Activated CD4-positive, alpha-beta memory T cell treated with anti-CD3 and anti-CD28 coated beads, Interleukin-2, amount 10 ng/mL, durations not matched to agents 7 days and 5 days (primary cell): Measurements from ENCODE around the gene BCL11B. TPM values are rescaled to one million over a fixed set of nuclear protein-coding genes. Genes with fewer than 3 reads are reported as not detected.

Experiments used
- CTCF ChIA-PET: fragments of 350-600 bp; sonication (Branson Sonifier 250); formaldehyde crosslinking; loops from one replicate; lab custom pipeline; 2021; ENCODE audit warnings: antibody characterized with exemption, inconsistent platforms; lab: Charles Lee
- POLR2A ChIA-PET: fragments of 350-600 bp; sonication (Branson Sonifier 250); formaldehyde crosslinking; loops from one replicate; lab custom pipeline; 2021; ENCODE audit warnings: antibody characterized with exemption; lab: Charles Lee
- DNase-seq: peaks from one replicate; pipeline ENCODE4 v3.0.0-alpha.2; 2020
- H3K27ac Mint-ChIP-seq: one replicate; pipeline ENCODE4 v1.8.0; 2021; ENCODE audit warnings: mild to moderate bottlenecking, mixed read lengths
- H3K27me3 Mint-ChIP-seq: one replicate; pipeline ENCODE4 v1.8.0; 2021; ENCODE audit warnings: mixed read lengths
- H3K36me3 Mint-ChIP-seq: one replicate; pipeline ENCODE4 v1.8.0; 2021; ENCODE audit warnings: low read depth, mixed read lengths
- H3K4me1 Mint-ChIP-seq: one replicate; pipeline ENCODE4 v1.8.0; 2021; ENCODE audit warnings: mixed read lengths
- H3K4me3 Mint-ChIP-seq: one replicate; pipeline ENCODE4 v1.8.0; 2021; ENCODE audit warnings: mild to moderate bottlenecking, mixed read lengths
- H3K9me3 Mint-ChIP-seq: one replicate; pipeline ENCODE4 v1.8.0; 2021; ENCODE audit warnings: mixed read lengths
- total RNA-seq, 2 experiments: library from RNA; stranded (reverse); gene quantifications; one replicate each; pipeline ENCODE4 v1.2.3, GENCODE V29; 2021

BCL11B gene
- total RNA-seq, 2 experiments from 2014 or later, result 81.7 to 82.0 TPM

DNA sequence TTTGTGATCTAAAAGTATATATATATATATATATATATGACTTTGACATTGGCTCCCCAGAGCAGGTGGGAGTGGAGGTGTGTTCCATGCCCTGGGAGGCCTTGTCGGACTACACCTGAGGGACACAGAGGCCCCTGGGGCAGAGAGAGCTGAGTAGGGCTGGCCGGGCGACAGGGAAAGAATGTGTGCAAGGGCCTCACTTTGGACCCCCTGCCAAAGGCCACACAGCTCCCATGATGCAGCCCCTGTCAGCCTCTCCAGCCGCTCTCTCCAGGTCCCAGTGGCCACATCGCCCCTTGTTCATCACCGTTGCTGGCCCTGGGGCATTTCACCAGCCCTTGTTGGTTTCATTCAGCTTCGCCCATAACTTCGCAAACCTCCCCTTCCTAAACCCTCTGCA, 123.9 kb downstream of the BCL11B start:
- H3K4me3 Mint-ChIP-seq, result no peak overlapping the region
- no peaks in the 10 kb centered on the region for H3K9me3 Mint-ChIP-seq
- no peak overlapping the region for H3K27ac Mint-ChIP-seq
- H3K4me1 Mint-ChIP-seq, result no peaks in the 10 kb centered on the region
- no peak for DNase-seq
- no peaks in the 10 kb centered on the region for H3K36me3 Mint-ChIP-seq
- ChIA-PET CTCF (no interaction called here), POLR2A (interaction anchor here (0.8 kb wide), 1 partner anchor 452 kb away, joined by 3 read pairs; no protein-coding TSS in a partner anchor)
- peaks cover 3% of the 10 kb centered on the region for H3K27me3 Mint-ChIP-seq

DNA sequence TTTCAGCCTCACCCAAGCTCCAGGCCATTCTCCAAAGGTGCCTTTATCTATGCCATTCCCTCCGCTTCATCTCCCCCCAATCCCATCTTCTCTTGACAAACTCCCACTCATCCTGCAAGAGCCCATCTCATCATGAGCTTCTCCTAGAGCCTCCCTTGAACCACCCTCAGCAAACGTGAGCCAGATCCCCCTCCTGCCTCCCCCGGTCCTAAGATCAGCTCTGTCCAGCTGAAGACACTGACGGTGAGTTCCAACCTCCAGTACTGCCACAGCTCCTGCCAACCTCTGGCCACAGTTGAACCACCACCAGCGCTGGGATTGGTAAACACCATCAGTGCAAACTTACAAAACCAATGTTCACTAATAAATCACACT, 124.6 kb downstream of the BCL11B start:
- H3K36me3 Mint-ChIP-seq, result no peaks in the 10 kb centered on the region
- H3K9me3 Mint-ChIP-seq, result no peaks in the 10 kb centered on the region
- DNase-seq, result no peak
- H3K4me3 Mint-ChIP-seq, result no peak overlapping the region
- H3K27me3 Mint-ChIP-seq, result peaks cover 3% of the 10 kb centered on the region
- H3K4me1 Mint-ChIP-seq, result no peaks in the 10 kb centered on the region
- CTCF ChIA-PET, result no interaction called here
- POLR2A ChIA-PET, result interaction anchor here (0.8 kb wide), 1 partner anchor 451 kb away, joined by 3 read pairs; no protein-coding TSS in a partner anchor
- no peak overlapping the region for H3K27ac Mint-ChIP-seq

DNA sequence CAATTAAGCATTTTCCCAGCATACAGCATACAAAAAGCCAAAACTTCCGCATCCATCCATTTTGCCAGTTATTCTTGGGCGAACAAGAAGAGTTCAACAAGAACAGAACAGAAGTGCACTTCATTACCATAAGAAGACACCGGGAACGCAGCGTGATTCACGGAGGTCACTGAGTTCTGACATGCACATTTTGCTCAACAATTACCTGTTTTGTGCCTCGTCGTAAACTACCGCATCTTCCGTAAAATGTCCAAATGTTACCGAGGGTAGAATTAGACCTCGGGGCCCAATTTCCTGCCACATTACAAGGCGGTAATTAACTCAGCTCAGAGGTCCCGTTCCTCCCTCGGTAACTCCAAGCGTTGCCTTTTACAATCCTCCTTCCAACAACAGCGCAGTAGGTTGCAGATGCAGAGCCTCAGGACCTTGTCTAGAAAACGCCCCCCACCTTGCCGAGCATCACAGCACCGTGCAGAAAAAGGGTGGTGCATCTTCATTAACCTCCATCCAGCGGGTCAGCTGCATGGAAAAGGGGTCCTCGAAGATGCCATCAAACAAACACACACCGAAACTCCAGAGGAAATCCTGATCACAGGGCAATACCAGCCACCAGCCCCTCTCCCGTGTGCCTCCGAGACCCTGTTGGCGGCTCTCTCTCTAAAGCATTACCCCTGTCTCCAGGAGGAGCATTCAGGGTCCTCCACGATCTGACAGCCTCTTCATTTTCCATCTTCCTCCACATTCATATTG, 125.2 kb downstream of the BCL11B start:
- no peak overlapping the region for H3K27ac Mint-ChIP-seq
- no peak overlapping the region for H3K4me3 Mint-ChIP-seq
- no peak for DNase-seq
- H3K4me1 Mint-ChIP-seq, result no peaks in the 10 kb centered on the region
- no peaks in the 10 kb centered on the region for H3K9me3 Mint-ChIP-seq
- H3K27me3 Mint-ChIP-seq, result peaks cover 3% of the 10 kb centered on the region
- ChIA-PET POLR2A (interaction anchor here (0.8 kb wide), 1 partner anchor 450 kb away, joined by 3 read pairs; no protein-coding TSS in a partner anchor), CTCF (no interaction called here)
- H3K36me3 Mint-ChIP-seq, result no peaks in the 10 kb centered on the region

DNA sequence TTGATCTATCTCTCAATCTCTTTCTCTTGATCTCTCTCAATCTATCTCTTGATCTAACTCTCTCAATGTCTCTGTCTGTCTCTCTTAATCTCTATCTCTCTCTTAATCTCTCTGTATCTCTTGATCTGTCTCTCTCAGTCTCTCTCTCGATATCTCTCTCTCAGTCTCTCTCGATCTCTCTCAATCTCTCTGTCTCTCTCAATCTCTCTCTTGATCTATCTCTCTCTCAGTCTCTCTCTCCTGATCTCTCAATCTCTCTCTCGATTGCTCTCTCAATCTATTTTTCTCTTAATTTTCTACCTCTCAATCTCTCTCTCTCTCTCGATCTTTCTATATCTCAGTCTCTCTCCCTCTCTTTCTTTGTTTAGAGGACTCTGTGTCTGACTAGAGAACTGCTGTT, 126.7 kb downstream of the BCL11B start:
- H3K9me3 Mint-ChIP-seq, result no peaks in the 10 kb centered on the region
- CTCF ChIA-PET, result no interaction called here
- no peak overlapping the region for H3K27ac Mint-ChIP-seq
- POLR2A ChIA-PET, result no interaction called here
- H3K4me1 Mint-ChIP-seq, result no peaks in the 10 kb centered on the region
- H3K36me3 Mint-ChIP-seq, result no peaks in the 10 kb centered on the region
- DNase-seq, result no peak
- H3K4me3 Mint-ChIP-seq, result no peak overlapping the region
- H3K27me3 Mint-ChIP-seq, result no peaks in the 10 kb centered on the region

DNA sequence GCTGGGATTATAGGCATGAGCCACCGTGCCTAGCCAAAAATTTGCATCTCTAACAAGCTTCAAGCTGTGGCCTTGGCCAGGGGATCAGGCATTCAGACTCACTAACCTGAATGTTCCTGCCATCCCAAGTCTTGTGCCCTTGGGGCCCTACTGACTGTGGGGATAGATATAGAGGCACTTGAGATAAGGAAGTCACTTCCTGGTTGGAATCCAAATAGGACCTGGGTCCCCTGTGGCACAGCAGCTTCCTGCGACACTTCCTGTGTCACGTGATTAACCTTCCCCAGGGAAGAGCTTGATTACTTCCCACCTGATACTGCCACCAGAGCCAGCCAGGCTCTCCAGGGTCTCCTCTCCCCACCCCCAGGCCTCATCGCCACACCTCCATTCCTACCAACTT, 128.2 kb downstream of the BCL11B start:
- ChIA-PET CTCF (no interaction called here), POLR2A (no interaction called here)
- Mint-ChIP-seq H3K9me3 (no peaks in the 10 kb centered on the region), H3K27ac (no peak overlapping the region), H3K36me3 (no peaks in the 10 kb centered on the region), H3K4me1 (no peaks in the 10 kb centered on the region), H3K4me3 (no peak overlapping the region), H3K27me3 (no peaks in the 10 kb centered on the region)
- no peak for DNase-seq

DNA sequence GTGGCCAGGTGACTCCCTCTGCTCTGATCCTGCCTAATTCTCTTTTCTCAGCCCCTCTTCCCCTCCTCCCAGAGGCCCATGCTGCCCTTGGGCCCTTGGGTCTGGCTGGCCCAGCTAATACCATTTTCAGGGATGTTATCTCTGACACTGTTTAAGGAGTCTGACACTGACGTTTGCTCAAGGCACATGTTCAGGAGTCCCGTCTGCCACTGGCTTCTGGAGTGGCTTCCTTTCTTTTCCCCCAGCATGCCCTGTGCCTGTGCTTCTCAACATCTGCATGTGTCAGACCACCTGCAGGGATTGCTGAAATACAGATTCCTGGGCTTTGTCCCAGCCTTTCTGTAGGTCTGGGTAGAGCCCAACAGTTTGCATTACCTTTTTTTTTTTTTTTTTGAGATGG, 128.9 kb downstream of the BCL11B start:
- no peak overlapping the region for H3K27ac Mint-ChIP-seq

DNA sequence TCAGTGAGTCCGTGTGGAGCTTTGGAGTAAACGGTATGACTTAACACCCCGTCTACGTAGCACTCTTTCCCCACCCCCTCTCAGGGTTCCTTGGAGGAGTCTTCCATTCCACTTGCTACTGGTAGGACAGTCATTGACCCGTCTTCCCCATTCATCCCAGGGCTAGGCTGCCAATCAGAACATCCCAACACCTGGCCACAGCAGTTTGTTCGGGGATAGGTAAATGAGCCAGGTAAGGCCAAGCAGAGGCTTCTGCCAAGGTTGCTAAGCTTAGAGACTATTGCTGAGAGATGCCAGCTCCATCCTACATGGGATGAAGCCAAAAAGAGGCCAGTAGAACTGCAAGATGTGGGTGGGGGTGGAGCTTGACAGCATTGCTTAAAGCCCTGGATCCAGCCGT, 130.8 kb downstream of the BCL11B start:
- peaks cover 2% of the 10 kb centered on the region for H3K4me1 Mint-ChIP-seq
- ChIA-PET POLR2A (no interaction called here), CTCF (no interaction called here)
- H3K9me3 Mint-ChIP-seq, result no peaks in the 10 kb centered on the region
- DNase-seq, result no peak
- no peak overlapping the region for H3K27ac Mint-ChIP-seq
- H3K4me3 Mint-ChIP-seq, result no peak overlapping the region
- H3K27me3 Mint-ChIP-seq, result no peaks in the 10 kb centered on the region
- no peaks in the 10 kb centered on the region for H3K36me3 Mint-ChIP-seq

More for the DNA sequence above, 128.9 kb downstream of the BCL11B start:
- H3K4me1 Mint-ChIP-seq, result no peaks in the 10 kb centered on the region
- CTCF ChIA-PET, result no interaction called here
- no peak for DNase-seq
- POLR2A ChIA-PET, result no interaction called here
- H3K9me3 Mint-ChIP-seq, result no peaks in the 10 kb centered on the region
- no peak overlapping the region for H3K4me3 Mint-ChIP-seq
- H3K36me3 Mint-ChIP-seq, result no peaks in the 10 kb centered on the region
- H3K27me3 Mint-ChIP-seq, result no peaks in the 10 kb centered on the region

DNA sequence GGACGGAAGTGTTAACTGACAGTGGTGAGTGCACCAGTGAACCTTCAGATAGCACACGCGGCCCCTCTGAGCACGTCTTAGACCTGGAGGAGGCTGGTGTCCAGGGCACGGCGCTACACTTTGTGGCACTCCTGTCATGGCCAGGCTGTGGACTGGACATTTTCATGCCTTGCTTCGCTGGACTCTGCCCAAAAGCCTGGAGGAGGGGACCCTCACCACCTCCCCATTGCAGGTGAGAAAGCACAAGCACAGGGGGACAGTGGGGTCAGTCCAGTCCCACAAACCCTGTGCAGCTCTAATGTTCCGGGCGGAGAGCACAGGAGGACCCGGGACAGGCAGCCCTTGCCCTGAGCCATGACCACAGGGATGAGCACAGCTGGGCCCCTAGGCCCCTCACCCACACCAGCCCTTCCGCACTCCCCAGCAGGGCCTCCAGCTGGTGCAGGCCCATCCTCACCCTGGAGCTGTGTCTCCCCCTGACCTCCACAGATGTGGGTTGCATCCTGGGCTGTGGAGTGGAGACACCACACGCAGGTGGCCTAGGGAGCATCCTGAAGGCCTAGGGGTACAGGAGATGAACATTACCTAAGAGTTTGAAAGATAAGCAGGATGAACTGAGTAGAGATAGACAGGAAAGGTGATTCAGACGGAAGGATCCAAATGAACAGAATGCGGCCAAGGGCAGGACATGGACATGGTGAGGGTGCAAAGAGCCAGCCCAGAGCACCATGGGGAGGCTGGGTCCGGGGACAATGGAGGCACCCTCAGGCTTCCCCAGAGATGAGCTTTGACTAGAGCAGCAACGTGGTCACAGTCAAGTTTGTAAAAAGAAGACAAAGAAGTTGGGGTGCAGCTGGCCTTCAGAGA, 132.8 kb downstream of the BCL11B start:
- H3K9me3 Mint-ChIP-seq, result no peaks in the 10 kb centered on the region
- no peak overlapping the region for H3K4me3 Mint-ChIP-seq
- no peaks in the 10 kb centered on the region for H3K36me3 Mint-ChIP-seq
- H3K27ac Mint-ChIP-seq, result no peak overlapping the region
- no peaks in the 10 kb centered on the region for H3K27me3 Mint-ChIP-seq
- CTCF ChIA-PET, result no interaction called here
- no peak for DNase-seq
- peaks cover 2% of the 10 kb centered on the region for H3K4me1 Mint-ChIP-seq
- POLR2A ChIA-PET, result no interaction called here

DNA sequence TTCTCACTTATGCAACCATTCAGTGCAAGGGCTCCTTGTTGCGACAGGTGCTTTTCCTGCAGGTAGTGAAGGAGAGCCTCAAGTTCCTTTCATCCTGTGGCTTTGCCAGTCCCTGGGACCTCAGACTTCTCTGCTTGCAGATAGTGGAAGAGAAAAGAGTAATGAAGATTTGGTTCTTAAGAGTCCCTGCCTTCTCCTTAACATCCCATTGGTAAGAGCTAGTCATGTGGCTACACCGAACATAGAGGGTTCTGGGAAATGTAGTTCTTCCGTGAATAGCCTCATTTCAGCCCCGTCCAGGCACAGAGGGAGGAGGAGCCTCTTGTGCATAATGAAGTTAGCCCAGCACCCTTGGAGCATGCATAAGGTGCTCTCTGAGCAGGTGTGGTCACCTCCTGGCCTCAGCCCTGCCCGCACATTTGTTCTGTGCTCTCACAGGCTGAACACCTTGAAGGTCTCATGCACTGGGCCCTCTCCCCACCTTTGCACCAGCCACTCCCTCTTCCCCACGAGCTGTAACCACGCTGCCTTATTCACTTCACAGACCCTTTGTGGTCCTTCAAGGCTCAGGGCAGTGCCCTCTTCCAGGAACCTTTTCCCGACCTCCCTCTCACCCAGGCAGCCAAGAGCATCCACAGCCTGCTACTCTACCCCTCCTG, 134.0 kb downstream of the BCL11B start:
- Mint-ChIP-seq H3K27ac (no peak overlapping the region), H3K4me3 (no peak overlapping the region), H3K36me3 (no peaks in the 10 kb centered on the region), H3K27me3 (no peaks in the 10 kb centered on the region), H3K4me1 (peaks cover 2% of the 10 kb centered on the region), H3K9me3 (no peaks in the 10 kb centered on the region)
- ChIA-PET POLR2A (no interaction called here), CTCF (no interaction called here)
- no peak for DNase-seq

DNA sequence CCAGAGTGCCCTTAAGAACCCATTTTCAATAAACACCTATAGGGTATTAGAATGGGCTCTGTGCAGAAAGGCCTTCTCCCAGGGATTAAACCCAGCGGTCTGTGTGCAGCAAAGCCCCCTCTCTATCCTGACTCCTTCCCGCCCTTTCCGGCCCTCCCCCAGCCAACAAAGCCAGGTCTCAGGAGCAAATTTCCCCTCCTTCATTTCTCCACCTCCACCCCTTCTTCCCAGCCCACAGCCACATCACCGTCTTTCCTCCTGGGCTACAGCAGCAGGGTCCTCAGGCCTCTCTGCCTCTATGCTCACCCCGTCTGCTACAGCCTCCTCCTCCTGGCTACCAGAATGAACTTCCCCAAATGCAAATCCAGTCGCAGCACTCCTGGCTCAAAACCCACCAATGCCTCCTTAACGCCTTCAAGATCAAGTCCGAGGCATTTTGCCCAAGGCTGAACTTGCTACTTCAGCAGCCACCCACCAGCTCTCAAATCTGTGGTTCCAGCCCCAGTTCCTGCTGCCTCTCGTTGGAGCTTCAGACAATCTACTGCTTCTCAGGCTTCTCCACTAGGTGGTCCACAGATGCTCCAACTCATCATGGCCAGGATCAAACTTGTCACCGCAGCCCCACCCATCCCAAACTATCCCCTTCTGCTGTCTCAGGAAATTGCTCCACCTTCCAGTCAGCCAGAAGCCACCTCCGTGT, 134.8 kb downstream of the BCL11B start:
- Mint-ChIP-seq H3K4me3 (no peak overlapping the region), H3K36me3 (no peaks in the 10 kb centered on the region)

DNA sequence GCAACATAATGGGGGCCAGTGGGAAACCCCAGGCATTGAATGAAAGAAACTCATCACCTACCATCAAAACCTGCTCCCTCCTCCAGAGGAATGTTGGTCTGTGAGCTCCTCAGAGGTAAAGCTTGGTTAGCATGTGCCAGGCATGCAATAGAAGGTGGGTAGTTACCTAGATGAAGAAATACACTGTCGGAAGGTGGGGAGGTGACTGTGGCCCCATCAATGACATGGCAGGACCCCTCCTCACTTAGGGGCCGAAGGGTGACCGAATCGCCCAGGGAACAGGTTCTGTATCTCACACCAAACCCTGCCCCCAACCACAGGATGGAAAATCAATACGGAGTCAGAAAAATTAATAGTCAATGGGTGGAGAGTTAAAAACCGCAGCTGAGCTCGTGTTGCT, 135.6 kb downstream of the BCL11B start:
- CTCF ChIA-PET, result no interaction called here
- Mint-ChIP-seq H3K27ac (no peak overlapping the region), H3K27me3 (no peaks in the 10 kb centered on the region), H3K4me1 (peaks cover 2% of the 10 kb centered on the region), H3K9me3 (no peaks in the 10 kb centered on the region), H3K4me3 (no peak overlapping the region), H3K36me3 (no peaks in the 10 kb centered on the region)
- POLR2A ChIA-PET, result no interaction called here
- DNase-seq, result no peak

More for the DNA sequence above, 134.8 kb downstream of the BCL11B start:
- Mint-ChIP-seq H3K27ac (no peak overlapping the region), H3K27me3 (no peaks in the 10 kb centered on the region), H3K9me3 (no peaks in the 10 kb centered on the region), H3K4me1 (peaks cover 2% of the 10 kb centered on the region)
- CTCF ChIA-PET, result no interaction called here
- DNase-seq, result no peak
- POLR2A ChIA-PET, result no interaction called here

DNA sequence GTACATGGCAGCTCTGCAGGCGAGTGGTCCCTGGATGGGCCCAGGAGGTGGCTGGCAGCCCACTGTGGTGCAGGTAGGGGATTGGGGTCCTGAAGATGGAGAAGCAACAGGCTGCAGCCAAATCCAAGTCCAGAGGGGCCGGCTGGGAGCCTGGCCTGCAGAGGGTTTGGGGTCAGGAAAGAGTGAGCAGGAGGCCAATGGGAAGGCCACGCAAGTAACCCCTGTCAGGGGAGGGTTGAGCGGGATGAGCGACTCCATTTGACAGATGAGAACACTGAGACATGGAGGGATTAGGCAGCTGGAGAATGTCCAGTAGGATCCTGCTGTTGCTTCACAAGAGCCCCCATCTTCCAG, 136.0 kb downstream of the BCL11B start:
- ChIA-PET POLR2A (no interaction called here), CTCF (no interaction called here)
- Mint-ChIP-seq H3K27me3 (no peaks in the 10 kb centered on the region), H3K27ac (no peak overlapping the region), H3K4me1 (peaks cover 2% of the 10 kb centered on the region), H3K9me3 (no peaks in the 10 kb centered on the region), H3K36me3 (no peaks in the 10 kb centered on the region), H3K4me3 (no peak overlapping the region)
- no peak for DNase-seq
